K562 (cell line): ENCODE measurements around the gene BSN. TPM values are rescaled to one million over a fixed set of nuclear protein-coding genes. Genes with fewer than 3 reads are reported as not detected.
A peak's percentile ranks its signal among the peaks of the same experiment; 100 is the strongest.

Experiments used
- CBFA2T2 ChIP-seq: fragments of 450-650 bp; conservative IDR thresholded peaks from 2 replicates; pipeline ENCODE4 v1.6.1; 2017; ENCODE audit warnings: mild to moderate bottlenecking
- CBFA2T3 ChIP-seq: fragments of 450-650 bp; IDR thresholded peaks from 2 replicates; pipeline ENCODE4 v1.6.1; 2017
- MEF2A ChIP-seq: IDR thresholded peaks from 2 replicates; pipeline ENCODE4 v1.6.1; 2011; ENCODE audit warnings: low read depth, mild to moderate bottlenecking, low read length, moderate library complexity; ENCODE audit not compliant: control insufficient read depth
- RUNX1 ChIP-seq: sonication (generic); IDR thresholded peaks from 2 replicates; pipeline ENCODE4 v1.6.1; 2016; ENCODE audit warnings: antibody characterized with exemption, low read depth
- SPI1 ChIP-seq: IDR thresholded peaks from 2 replicates; pipeline ENCODE4 v1.6.1; 2011; ENCODE audit warnings: low read depth, low read length, control low read depth, borderline replicate concordance
- STAT5A ChIP-seq: IDR thresholded peaks from 2 replicates; pipeline ENCODE4 v1.6.1; 2012; ENCODE audit warnings: low read length, inconsistent platforms, borderline replicate concordance
- TAF9B ChIP-seq: fragments of 450-650 bp; IDR thresholded peaks from 2 replicates; pipeline ENCODE4 v1.6.1; 2018; ENCODE audit warnings: mild to moderate bottlenecking; ENCODE audit not compliant: partially characterized antibody
- TAL1 ChIP-seq: fragments of 450-650 bp; IDR thresholded peaks from 2 replicates; pipeline ENCODE4 v1.6.1; 2016; ENCODE audit warnings: mild to moderate bottlenecking
- TFAP4 ChIP-seq: sonication (generic); formaldehyde crosslinking; IDR thresholded peaks from 2 replicates; pipeline ENCODE4 v1.8.0; 2022; ENCODE audit warnings: missing genetic modification reagents, mild to moderate bottlenecking, moderate library complexity, borderline replicate concordance
- ZNF175 ChIP-seq: fragments of 200-800 bp; sonication (Bioruptor generic); IDR thresholded peaks from 2 replicates; pipeline ENCODE4 v1.6.1; 2016; ENCODE audit warnings: low read depth, mild to moderate bottlenecking, missing genetic modification characterization, missing compliant biosample characterization
- ZNF384 ChIP-seq: IDR thresholded peaks from 2 replicates; pipeline ENCODE4 v1.6.1; 2012; ENCODE audit warnings: low read depth, low read length, improper control_type of control experiment
- polyA plus RNA-seq, 8 experiments: library from polyadenylated mRNA; depleted of rRNA in 4 of 8; stranded (reverse) in 5 of 8; unstranded in 3 of 8; fragments of >200 nt; fragmentation: Nextera tagmentation in 2 of 8; fragmentation: Illumina TruSeq in 1 of 8; extraction: Ambion mirVana in 2 of 8; extraction: Trizol in 1 of 8; gene quantifications; 2 replicates each; pipeline versions ENCODE4 v1.2.1 to v1.2.3, GENCODE V29; 2011 to 2014; ENCODE audit warnings: inconsistent platforms in 1 of 8, missing spikeins in 1 of 8
- total RNA-seq, 7 experiments: library from RNA; depleted of rRNA in 6 of 7; stranded (reverse); fragments of >200 nt in 6 of 7; fragmentation: Illumina TruSeq in 2 of 7; extraction: Trizol in 2 of 7; gene quantifications; 2 replicates each; pipeline versions ENCODE4 v1.2.1 to v1.2.3, GENCODE V29; 2011 to 2021; ENCODE audit warnings: low replicate concordance in 1 of 7
- TF ChIP-seq, protein P1 (sequence below): fragments of 450-650 bp; formaldehyde crosslinking; IDR thresholded peaks from 2 replicates; pipeline ENCODE4 v1.4.0; 2022; ENCODE audit warnings: mild to moderate bottlenecking, moderate library complexity

BSN gene
- total and polyA plus RNA-seq, 9 of the 15 experiments (the other 6 are each of a cell fraction or from before 2014, with no cell fraction given), result 0.03 to 1.5 (median 0.29) TPM

DNA sequence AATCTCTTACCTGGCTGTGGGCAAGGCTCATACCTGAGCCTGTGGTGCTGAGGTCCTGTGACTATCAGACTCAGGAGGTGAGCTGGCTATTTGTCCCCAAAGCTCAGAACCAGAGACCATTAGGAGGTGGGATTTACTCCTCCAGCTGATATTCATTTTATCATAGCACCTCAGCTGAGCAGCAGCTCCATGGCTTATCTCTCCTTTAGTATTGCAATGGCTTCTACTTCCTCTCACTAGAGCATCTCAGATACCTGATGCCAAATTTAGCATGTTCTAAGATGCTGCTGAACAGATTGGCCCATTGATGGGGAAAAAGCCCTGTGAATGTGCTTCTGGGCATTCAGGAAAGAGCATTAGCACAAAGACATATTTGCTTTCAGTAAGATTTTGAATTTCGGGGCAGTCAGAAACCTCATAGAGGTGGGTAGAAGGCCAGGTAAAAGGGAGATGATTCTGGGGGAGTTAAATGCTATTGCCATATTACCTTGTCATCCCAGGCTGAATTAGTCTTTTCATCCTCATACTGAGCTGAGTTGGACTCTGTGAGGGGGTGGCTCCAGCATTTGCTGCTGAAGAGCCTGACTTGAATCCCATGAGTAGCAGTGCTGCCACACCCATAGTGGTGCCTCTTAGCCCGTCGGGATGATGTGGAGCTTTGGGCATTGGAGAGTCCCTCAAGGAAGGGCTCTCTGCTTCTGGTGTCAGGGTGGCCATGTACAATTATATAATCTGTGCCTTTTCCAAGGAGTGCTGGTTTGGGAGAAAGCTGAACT, 2.4 kb downstream of the BSN start (continued):
- peak; percentile 20; the same call in 1 of the 2 replicates for TF ChIP-seq TAL1
- peak; percentile 67 for TF ChIP-seq TFAP4 (CRISPR knock-in tag)
- TF ChIP-seq SPI1, result peak; percentile 53; the same call in 1 of the 2 replicates
- TF ChIP-seq TAF9B, result peak; percentile 35
- TF ChIP-seq, protein P1, sequence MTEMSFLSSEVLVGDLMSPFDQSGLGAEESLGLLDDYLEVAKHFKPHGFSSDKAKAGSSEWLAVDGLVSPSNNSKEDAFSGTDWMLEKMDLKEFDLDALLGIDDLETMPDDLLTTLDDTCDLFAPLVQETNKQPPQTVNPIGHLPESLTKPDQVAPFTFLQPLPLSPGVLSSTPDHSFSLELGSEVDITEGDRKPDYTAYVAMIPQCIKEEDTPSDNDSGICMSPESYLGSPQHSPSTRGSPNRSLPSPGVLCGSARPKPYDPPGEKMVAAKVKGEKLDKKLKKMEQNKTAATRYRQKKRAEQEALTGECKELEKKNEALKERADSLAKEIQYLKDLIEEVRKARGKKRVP (CRISPR knock-in tag), result no peak
- TF ChIP-seq CBFA2T2, result peak; percentile 46
- peak; percentile 65; the same call in 1 of the 2 replicates for TF ChIP-seq MEF2A
- 0 out of 2 replicates have a peak, but pooled peaks have one; percentile 23 for TF ChIP-seq STAT5A
- no peak for TF ChIP-seq RUNX1
- no peak for TF ChIP-seq ZNF175 (CRISPR knock-in tag)
- no peak for TF ChIP-seq ZNF384
- peak; percentile 75 for TF ChIP-seq CBFA2T3
